GM23338 (cell line): Measurements from ENCODE around the gene USP20. TPM values are rescaled to one million over a fixed set of nuclear protein-coding genes. Genes with fewer than 3 reads are reported as not detected.

ENCODE experiments used
- ATAC-seq: fragments of 200-7000 bp; cut with Tn5 transposase; 3 replicates; pipeline ENCODE4 v1.9.1; 2020
- DNase-seq: peaks from one replicate; pipeline ENCODE4 v3.0.0-alpha.2; 2015; ENCODE audit warnings: low spot score
- H2AFZ ChIP-seq: fragments of 200-600 bp; sonication (generic); 2 replicates; pipeline ENCODE4 v1.8.0; 2016; ENCODE audit warnings: antibody characterized with exemption, mild to moderate bottlenecking, moderate library complexity
- H3F3A ChIP-seq: fragments of 200-600 bp; sonication (generic); replicated peaks from 2 replicates; pipeline ENCODE4 v1.8.0; 2017; ENCODE audit warnings: antibody characterized with exemption, mixed run types, low read depth
- H3K27ac ChIP-seq: fragments of 200-600 bp; sonication (generic); 2 replicates; pipeline ENCODE4 v1.6.1; 2016; ENCODE audit warnings: low read depth
- H3K27me3 ChIP-seq: fragments of 200-600 bp; sonication (generic); 2 replicates; pipeline ENCODE4 v1.8.0; 2016; ENCODE audit warnings: mild to moderate bottlenecking, mixed run types, moderate library complexity; ENCODE audit not compliant: insufficient read depth
- H3K36me3 ChIP-seq: fragments of 200-600 bp; sonication (generic); 2 replicates; pipeline ENCODE4 v1.8.0; 2016; ENCODE audit warnings: mild to moderate bottlenecking; ENCODE audit not compliant: insufficient read depth
- H3K4me1 ChIP-seq: fragments of 200-600 bp; sonication (generic); 2 replicates; pipeline ENCODE4 v1.8.0; 2016; ENCODE audit warnings: mild to moderate bottlenecking, moderate library complexity; ENCODE audit not compliant: insufficient read depth
- H3K4me2 ChIP-seq: fragments of 200-600 bp; sonication (generic); 2 replicates; pipeline ENCODE4 v1.7.1; 2017; ENCODE audit warnings: mixed run types
- H3K4me3 ChIP-seq: fragments of 200-600 bp; sonication (generic); 2 replicates; pipeline ENCODE4 v1.6.1; 2016; ENCODE audit warnings: mixed run types
- H3K79me2 ChIP-seq: fragments of 200-600 bp; sonication (generic); replicated peaks from 2 replicates; pipeline ENCODE4 v1.8.0; 2017; ENCODE audit warnings: mild to moderate bottlenecking; ENCODE audit not compliant: insufficient read depth
- H3K9me2 ChIP-seq: fragments of 200-600 bp; sonication (generic); 2 replicates; pipeline ENCODE4 v1.8.0; 2017; ENCODE audit not compliant: insufficient read depth
- H4K20me1 ChIP-seq: fragments of 200-600 bp; sonication (generic); replicated peaks from 2 replicates; pipeline ENCODE4 v1.8.0; 2017; ENCODE audit warnings: mild to moderate bottlenecking; ENCODE audit not compliant: insufficient read depth
- H3K27ac Mint-ChIP-seq: 2 replicates; pipeline ENCODE4 v1.8.0; 2020; ENCODE audit warnings: inconsistent platforms, mild to moderate bottlenecking, moderate library complexity, mixed read lengths
- H3K27me3 Mint-ChIP-seq: 3 replicates; pipeline ENCODE4 v1.8.0; 2022; ENCODE audit warnings: low read depth, mild to moderate bottlenecking, moderate library complexity, mixed read lengths, inconsistent platforms; ENCODE audit not compliant: insufficient read depth, poor library complexity
- H3K36me3 Mint-ChIP-seq: 3 replicates; pipeline ENCODE4 v1.8.0; 2021; ENCODE audit warnings: low read depth, mild to moderate bottlenecking, inconsistent platforms, moderate library complexity, mixed read lengths
- H3K4me1 Mint-ChIP-seq: 3 replicates; pipeline ENCODE4 v1.8.0; 2020; ENCODE audit warnings: mild to moderate bottlenecking, inconsistent platforms, mixed read lengths
- H3K4me3 Mint-ChIP-seq: 3 replicates; pipeline ENCODE4 v1.8.0; 2021; ENCODE audit warnings: moderate library complexity, mild to moderate bottlenecking, inconsistent platforms, mixed read lengths
- H3K9me3 Mint-ChIP-seq: 3 replicates; pipeline ENCODE4 v1.8.0; 2020; ENCODE audit warnings: moderate library complexity, mild to moderate bottlenecking, inconsistent platforms, mixed read lengths
- CREB1 ChIP-seq: fragments of 250-450 bp; sonication (Bioruptor Pico); IDR thresholded peaks from 2 replicates; pipeline ENCODE4 v1.5.0; 2020; ENCODE audit warnings: low read depth, mild to moderate bottlenecking, moderate library complexity
- EZH2 ChIP-seq: fragments of 200-600 bp; sonication (generic); IDR thresholded peaks from one replicate; pipeline ENCODE4 v1.8.0; 2017; ENCODE audit warnings: antibody characterized with exemption, mild to moderate bottlenecking, low read depth; ENCODE audit not compliant: unreplicated experiment
- EZH2phosphoT487 ChIP-seq: fragments of 200-600 bp; sonication (generic); IDR thresholded peaks from one replicate; pipeline ENCODE4 v1.8.1; 2018; ENCODE audit warnings: antibody characterized with exemption; ENCODE audit not compliant: unreplicated experiment
- JUNB ChIP-seq: IDR thresholded peaks from one replicate; pipeline ENCODE4 v1.6.1; 2016; ENCODE audit warnings: antibody characterized with exemption; ENCODE audit not compliant: unreplicated experiment
- NANOG ChIP-seq: IDR thresholded peaks from 2 replicates; pipeline ENCODE4 v1.6.1; 2016; ENCODE audit warnings: antibody characterized with exemption, borderline replicate concordance
- POLR2AphosphoS5 ChIP-seq: IDR thresholded peaks from 2 replicates; pipeline ENCODE4 v1.6.1; 2016; ENCODE audit warnings: antibody characterized with exemption, low read depth
- STAT1 ChIP-seq: IDR thresholded peaks from one replicate; pipeline ENCODE4 v1.6.1; 2016; ENCODE audit warnings: antibody characterized with exemption; ENCODE audit not compliant: unreplicated experiment
- ZNF114 ChIP-seq: fragments of 250-450 bp; sonication (Bioruptor Pico); IDR thresholded peaks from 2 replicates; pipeline ENCODE4 v1.5.0; 2020; ENCODE audit warnings: mild to moderate bottlenecking, moderate library complexity
- ZNF331 ChIP-seq: fragments of 250-450 bp; sonication (Bioruptor Pico); IDR thresholded peaks from 2 replicates; pipeline ENCODE4 v1.5.0; 2020; ENCODE audit warnings: low read depth, mild to moderate bottlenecking, moderate library complexity
- polyA plus RNA-seq: library from polyadenylated mRNA; unstranded; fragments of >200 nt; fragmentation: Nextera tagmentation; extraction: Ambion mirVana; gene quantifications from 2 replicates; pipeline ENCODE4 v1.2.1, GENCODE V29; 2016
- total RNA-seq: library from RNA; depleted of rRNA; stranded (reverse); fragments of >200 nt; shearing (Covaris generic); gene quantifications from 2 replicates; pipeline ENCODE4 v1.2.3, GENCODE V29; 2014
- TF ChIP-seq, protein P1 (sequence below): IDR thresholded peaks from one replicate; pipeline ENCODE4 v1.6.1; 2018; ENCODE audit warnings: antibody characterized with exemption; ENCODE audit not compliant: unreplicated experiment
- TF ChIP-seq, protein P2 (sequence below): IDR thresholded peaks from 2 replicates; pipeline ENCODE4 v1.6.1; 2016; ENCODE audit warnings: antibody characterized with exemption
- TF ChIP-seq, protein P3 (sequence below): fragments of 250-450 bp; sonication (Bioruptor Pico); IDR thresholded peaks from 2 replicates; pipeline ENCODE4 v1.5.0; 2020; ENCODE audit warnings: mild to moderate bottlenecking, moderate library complexity
- TF ChIP-seq, protein P4 (sequence below), 2 experiments: fragments of 200-600 bp in 1 of 2; sonication (generic) in 1 of 2; conservative IDR thresholded peaks; 2 replicates each; pipeline versions ENCODE4 v1.5.1 to v1.6.1; 2016 to 2017; ENCODE audit warnings: antibody characterized with exemption in 2 of 2, low read depth in 2 of 2, mild to moderate bottlenecking in 2 of 2, moderate library complexity in 1 of 2

The USP20 gene
- total and polyA plus RNA-seq, 2 experiments from 2014 or later = 10.4 to 13.0 TPM

DNA sequence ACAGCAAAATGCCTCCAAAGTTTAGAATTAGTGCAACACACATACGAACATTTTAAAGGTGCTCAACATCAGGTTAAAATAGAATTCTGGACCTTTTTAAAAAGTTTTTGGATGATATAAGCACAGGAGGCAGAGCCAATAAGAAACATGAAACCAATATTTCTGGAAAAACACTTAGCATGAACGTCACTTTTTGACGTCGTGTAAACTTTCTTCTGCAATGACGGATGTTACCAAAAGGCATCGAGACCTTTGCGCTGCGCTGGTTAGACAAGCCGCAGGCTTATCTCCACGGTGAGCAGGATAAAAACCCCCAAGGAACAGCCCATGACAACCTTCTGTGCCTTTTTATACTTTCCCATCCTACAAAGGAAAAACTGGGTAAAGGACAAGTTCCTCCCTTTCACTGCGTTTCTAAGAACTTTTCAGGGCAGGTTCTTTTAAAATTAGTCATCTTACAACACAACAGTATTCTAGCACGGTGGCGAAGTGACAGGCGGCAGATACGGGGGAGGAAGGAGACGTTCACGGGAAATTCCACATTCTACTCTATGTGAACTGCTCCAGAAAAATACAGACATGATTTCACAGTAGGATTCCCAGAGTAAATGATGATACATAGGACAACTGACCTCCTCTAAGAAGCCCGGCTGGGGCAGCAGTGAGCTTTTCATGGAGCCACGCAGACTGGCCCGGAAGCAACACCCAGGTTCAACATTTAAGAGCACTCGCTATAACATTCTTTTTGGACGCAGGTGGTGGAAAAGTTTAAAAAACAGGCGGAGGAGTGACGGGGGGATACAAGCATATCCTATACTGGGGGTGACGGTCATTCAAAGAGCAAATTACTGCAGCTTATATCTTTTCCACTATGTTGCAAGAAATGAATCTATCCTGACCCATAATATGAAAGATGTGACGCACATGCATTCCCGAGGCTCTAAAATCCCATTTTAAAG, 52.4 kb downstream of the USP20 start:
- Mint-ChIP-seq H3K4me3 (no peak overlapping the region; the same call in 2 of the 3 replicates), H3K36me3 (peaks cover 9% of the 10 kb centered on the region; the same call in 1 of the 3 replicates), H3K4me1 (peaks cover 65% of the 10 kb centered on the region), H3K27ac (no peak overlapping the region), H3K27me3 (peaks cover 22% of the 10 kb centered on the region), H3K9me3 (no peaks in the 10 kb centered on the region)
- Histone ChIP-seq H3K4me1 (peaks cover 43% of the 10 kb centered on the region), H3K79me2 (no peaks in the 10 kb centered on the region), H3F3A (peaks cover 39% of the 10 kb centered on the region; the same call in 1 of the 2 replicates), H3K27ac (peak overlapping the region; percentile 39), H3K9me2 (no peaks in the 10 kb centered on the region), H3K27me3 (no peaks in the 10 kb centered on the region), H3K4me3 (no peak overlapping the region), H2AFZ (no peak overlapping the region), H4K20me1 (no peaks in the 10 kb centered on the region; the same call in 1 of the 2 replicates), H3K36me3 (no peaks in the 10 kb centered on the region), H3K4me2 (no peak overlapping the region)
- TF ChIP-seq, protein P1, sequence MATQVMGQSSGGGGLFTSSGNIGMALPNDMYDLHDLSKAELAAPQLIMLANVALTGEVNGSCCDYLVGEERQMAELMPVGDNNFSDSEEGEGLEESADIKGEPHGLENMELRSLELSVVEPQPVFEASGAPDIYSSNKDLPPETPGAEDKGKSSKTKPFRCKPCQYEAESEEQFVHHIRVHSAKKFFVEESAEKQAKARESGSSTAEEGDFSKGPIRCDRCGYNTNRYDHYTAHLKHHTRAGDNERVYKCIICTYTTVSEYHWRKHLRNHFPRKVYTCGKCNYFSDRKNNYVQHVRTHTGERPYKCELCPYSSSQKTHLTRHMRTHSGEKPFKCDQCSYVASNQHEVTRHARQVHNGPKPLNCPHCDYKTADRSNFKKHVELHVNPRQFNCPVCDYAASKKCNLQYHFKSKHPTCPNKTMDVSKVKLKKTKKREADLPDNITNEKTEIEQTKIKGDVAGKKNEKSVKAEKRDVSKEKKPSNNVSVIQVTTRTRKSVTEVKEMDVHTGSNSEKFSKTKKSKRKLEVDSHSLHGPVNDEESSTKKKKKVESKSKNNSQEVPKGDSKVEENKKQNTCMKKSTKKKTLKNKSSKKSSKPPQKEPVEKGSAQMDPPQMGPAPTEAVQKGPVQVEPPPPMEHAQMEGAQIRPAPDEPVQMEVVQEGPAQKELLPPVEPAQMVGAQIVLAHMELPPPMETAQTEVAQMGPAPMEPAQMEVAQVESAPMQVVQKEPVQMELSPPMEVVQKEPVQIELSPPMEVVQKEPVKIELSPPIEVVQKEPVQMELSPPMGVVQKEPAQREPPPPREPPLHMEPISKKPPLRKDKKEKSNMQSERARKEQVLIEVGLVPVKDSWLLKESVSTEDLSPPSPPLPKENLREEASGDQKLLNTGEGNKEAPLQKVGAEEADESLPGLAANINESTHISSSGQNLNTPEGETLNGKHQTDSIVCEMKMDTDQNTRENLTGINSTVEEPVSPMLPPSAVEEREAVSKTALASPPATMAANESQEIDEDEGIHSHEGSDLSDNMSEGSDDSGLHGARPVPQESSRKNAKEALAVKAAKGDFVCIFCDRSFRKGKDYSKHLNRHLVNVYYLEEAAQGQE = no peak
- TF ChIP-seq NANOG (no peak), CREB1 (CRISPR knock-in tag) (no peak), STAT1 (no peak), JUNB (no peak), EZH2phosphoT487 (no peak), ZNF114 (CRISPR knock-in tag) (no peak), POLR2AphosphoS5 (no peak), EZH2 (no peak), ZNF331 (no peak)
- TF ChIP-seq, protein P2, sequence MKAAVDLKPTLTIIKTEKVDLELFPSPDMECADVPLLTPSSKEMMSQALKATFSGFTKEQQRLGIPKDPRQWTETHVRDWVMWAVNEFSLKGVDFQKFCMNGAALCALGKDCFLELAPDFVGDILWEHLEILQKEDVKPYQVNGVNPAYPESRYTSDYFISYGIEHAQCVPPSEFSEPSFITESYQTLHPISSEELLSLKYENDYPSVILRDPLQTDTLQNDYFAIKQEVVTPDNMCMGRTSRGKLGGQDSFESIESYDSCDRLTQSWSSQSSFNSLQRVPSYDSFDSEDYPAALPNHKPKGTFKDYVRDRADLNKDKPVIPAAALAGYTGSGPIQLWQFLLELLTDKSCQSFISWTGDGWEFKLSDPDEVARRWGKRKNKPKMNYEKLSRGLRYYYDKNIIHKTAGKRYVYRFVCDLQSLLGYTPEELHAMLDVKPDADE = no peak
- TF ChIP-seq, protein P3, sequence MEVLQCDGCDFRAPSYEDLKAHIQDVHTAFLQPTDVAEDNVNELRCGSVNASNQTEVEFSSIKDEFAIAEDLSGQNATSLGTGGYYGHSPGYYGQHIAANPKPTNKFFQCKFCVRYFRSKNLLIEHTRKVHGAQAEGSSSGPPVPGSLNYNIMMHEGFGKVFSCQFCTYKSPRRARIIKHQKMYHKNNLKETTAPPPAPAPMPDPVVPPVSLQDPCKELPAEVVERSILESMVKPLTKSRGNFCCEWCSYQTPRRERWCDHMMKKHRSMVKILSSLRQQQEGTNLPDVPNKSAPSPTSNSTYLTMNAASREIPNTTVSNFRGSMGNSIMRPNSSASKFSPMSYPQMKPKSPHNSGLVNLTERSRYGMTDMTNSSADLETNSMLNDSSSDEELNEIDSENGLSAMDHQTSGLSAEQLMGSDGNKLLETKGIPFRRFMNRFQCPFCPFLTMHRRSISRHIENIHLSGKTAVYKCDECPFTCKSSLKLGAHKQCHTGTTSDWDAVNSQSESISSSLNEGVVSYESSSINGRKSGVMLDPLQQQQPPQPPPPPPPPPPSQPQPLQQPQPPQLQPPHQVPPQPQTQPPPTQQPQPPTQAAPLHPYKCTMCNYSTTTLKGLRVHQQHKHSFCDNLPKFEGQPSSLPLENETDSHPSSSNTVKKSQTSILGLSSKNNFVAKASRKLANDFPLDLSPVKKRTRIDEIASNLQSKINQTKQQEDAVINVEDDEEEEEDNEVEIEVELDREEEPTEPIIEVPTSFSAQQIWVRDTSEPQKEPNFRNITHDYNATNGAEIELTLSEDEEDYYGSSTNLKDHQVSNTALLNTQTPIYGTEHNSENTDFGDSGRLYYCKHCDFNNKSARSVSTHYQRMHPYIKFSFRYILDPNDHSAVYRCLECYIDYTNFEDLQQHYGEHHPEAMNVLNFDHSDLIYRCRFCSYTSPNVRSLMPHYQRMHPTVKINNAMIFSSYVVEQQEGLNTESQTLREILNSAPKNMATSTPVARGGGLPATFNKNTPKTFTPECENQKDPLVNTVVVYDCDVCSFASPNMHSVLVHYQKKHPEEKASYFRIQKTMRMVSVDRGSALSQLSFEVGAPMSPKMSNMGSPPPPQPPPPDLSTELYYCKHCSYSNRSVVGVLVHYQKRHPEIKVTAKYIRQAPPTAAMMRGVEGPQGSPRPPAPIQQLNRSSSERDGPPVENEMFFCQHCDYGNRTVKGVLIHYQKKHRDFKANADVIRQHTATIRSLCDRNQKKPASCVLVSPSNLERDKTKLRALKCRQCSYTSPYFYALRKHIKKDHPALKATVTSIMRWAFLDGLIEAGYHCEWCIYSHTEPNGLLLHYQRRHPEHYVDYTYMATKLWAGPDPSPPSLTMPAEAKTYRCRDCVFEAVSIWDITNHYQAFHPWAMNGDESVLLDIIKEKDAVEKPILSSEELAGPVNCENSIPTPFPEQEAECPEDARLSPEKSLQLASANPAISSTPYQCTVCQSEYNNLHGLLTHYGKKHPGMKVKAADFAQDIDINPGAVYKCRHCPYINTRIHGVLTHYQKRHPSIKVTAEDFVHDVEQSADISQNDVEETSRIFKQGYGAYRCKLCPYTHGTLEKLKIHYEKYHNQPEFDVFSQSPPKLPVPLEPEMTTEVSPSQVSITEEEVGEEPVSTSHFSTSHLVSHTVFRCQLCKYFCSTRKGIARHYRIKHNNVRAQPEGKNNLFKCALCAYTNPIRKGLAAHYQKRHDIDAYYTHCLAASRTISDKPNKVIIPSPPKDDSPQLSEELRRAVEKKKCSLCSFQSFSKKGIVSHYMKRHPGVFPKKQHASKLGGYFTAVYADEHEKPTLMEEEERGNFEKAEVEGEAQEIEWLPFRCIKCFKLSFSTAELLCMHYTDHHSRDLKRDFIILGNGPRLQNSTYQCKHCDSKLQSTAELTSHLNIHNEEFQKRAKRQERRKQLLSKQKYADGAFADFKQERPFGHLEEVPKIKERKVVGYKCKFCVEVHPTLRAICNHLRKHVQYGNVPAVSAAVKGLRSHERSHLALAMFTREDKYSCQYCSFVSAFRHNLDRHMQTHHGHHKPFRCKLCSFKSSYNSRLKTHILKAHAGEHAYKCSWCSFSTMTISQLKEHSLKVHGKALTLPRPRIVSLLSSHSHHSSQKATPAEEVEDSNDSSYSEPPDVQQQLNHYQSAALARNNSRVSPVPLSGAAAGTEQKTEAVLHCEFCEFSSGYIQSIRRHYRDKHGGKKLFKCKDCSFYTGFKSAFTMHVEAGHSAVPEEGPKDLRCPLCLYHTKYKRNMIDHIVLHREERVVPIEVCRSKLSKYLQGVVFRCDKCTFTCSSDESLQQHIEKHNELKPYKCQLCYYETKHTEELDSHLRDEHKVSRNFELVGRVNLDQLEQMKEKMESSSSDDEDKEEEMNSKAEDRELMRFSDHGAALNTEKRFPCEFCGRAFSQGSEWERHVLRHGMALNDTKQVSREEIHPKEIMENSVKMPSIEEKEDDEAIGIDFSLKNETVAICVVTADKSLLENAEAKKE (CRISPR knock-in tag) = no peak
- TF ChIP-seq, protein P4, sequence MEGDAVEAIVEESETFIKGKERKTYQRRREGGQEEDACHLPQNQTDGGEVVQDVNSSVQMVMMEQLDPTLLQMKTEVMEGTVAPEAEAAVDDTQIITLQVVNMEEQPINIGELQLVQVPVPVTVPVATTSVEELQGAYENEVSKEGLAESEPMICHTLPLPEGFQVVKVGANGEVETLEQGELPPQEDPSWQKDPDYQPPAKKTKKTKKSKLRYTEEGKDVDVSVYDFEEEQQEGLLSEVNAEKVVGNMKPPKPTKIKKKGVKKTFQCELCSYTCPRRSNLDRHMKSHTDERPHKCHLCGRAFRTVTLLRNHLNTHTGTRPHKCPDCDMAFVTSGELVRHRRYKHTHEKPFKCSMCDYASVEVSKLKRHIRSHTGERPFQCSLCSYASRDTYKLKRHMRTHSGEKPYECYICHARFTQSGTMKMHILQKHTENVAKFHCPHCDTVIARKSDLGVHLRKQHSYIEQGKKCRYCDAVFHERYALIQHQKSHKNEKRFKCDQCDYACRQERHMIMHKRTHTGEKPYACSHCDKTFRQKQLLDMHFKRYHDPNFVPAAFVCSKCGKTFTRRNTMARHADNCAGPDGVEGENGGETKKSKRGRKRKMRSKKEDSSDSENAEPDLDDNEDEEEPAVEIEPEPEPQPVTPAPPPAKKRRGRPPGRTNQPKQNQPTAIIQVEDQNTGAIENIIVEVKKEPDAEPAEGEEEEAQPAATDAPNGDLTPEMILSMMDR (conservative IDR thresholded peaks at IDR 0.05; ENCODE audit: low read depth in 2 of 2) = no peak
- ATAC-seq (no peak), DNase-seq (no peak)
